Thyroid gland (tissue), 4 donors: ENCODE measurements around the gene CHRM5.

Source experiments
- CTCF ChIP-seq, 6 experiments: fragments of 200-600 bp in 3 of 6; fragments of 450-650 bp in 3 of 6; sonication (generic) in 3 of 6; IDR thresholded peaks; one replicate each; pipeline ENCODE4 v1.5.1; 2016 to 2019; ENCODE audit warnings: antibody characterized with exemption in 6 of 6, mild to moderate bottlenecking in 2 of 6, inconsistent platforms in 1 of 6, moderate library complexity in 1 of 6
- POLR2A ChIP-seq, 2 donors: fragments of 450-650 bp; IDR thresholded peaks; one replicate each; pipeline ENCODE4 v1.6.1; 2017; ENCODE audit warnings: antibody characterized with exemption in 2 of 2, mild to moderate bottlenecking in 2 of 2, moderate library complexity in 1 of 2

- TF ChIP-seq CTCF (IDR thresholded peaks at IDR 0.05) (no peak), POLR2A (IDR thresholded peaks at IDR 0.05) (no peak)
Measured at GRCh38 chr15:33955945-33956344, 12.4 kb upstream of the CHRM5 start.
